Measurements from ENCODE around the gene KIF2A.

DNA sequence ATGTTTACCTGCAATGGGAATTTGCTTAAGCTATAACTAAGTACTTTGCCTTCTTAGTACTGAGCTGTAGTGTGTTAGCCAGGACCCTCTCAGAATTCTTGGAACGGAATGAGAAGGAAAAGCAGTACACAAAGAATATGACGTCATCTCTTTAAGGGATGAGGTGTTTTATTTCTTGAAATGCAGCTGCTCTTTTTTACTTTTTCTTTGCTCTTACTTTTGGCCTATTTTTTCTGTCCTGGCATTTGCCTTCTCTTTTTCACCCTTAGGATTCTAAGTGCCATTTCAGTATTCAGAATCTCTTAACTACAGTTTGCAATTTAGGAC lies 10.1 kb downstream of the KIF2A start:
- TF ChIP-seq, protein P1, sequence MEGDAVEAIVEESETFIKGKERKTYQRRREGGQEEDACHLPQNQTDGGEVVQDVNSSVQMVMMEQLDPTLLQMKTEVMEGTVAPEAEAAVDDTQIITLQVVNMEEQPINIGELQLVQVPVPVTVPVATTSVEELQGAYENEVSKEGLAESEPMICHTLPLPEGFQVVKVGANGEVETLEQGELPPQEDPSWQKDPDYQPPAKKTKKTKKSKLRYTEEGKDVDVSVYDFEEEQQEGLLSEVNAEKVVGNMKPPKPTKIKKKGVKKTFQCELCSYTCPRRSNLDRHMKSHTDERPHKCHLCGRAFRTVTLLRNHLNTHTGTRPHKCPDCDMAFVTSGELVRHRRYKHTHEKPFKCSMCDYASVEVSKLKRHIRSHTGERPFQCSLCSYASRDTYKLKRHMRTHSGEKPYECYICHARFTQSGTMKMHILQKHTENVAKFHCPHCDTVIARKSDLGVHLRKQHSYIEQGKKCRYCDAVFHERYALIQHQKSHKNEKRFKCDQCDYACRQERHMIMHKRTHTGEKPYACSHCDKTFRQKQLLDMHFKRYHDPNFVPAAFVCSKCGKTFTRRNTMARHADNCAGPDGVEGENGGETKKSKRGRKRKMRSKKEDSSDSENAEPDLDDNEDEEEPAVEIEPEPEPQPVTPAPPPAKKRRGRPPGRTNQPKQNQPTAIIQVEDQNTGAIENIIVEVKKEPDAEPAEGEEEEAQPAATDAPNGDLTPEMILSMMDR (IDR thresholded peaks at IDR 0.05), result no peak
- TF ChIP-seq POLR2A (IDR thresholded peaks at IDR 0.05), result no peak
- no peak for TF ChIP-seq POLR2AphosphoS5 (IDR thresholded peaks at IDR 0.05)
